ENCODE results near the gene GBA2. TPM values are rescaled to one million over a fixed set of nuclear protein-coding genes. Genes with fewer than 3 reads are reported as not detected.

Gene GBA2
- total and polyA plus RNA-seq, 9 donors: 27.8 to 73.2 (median 44.5) TPM

DNA sequence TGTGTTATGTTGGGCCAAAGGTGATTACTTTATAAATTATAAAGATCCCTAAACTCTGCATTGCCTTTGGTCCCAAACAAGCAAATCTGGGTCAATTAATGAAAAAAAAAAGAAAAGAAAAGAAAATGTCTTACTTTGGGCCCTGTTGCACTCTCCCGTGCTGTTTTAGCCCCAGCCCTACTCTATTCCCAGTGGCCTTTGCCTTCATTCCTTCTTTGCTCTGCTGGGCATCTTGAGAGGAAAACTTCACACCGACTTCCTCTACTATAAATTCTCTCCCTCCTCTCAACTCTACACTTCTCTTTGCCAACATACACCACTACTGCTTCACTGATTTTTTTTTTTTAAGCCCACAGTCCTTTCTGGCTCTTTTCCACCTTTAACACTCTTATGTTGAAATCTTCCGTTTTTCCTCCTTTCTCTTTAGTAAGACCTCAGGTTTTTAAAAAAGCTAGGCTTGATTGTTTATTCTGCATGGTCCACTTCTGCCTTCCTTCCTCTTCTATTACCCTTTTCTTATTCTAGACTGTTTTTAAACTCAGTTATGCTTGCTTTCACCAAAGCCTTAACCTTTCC, 9.5 kb upstream of the GBA2 start:
- 30 to 39% (median 33%) methylated on average over 3 of the region's 3 CpGs for WGBS, 3 donors
- TF ChIP-seq EP300 (IDR thresholded peaks at IDR 0.05) (no peak), POLR2A (IDR thresholded peaks at IDR 0.05) (no peak)
- TF ChIP-seq, protein P1, sequence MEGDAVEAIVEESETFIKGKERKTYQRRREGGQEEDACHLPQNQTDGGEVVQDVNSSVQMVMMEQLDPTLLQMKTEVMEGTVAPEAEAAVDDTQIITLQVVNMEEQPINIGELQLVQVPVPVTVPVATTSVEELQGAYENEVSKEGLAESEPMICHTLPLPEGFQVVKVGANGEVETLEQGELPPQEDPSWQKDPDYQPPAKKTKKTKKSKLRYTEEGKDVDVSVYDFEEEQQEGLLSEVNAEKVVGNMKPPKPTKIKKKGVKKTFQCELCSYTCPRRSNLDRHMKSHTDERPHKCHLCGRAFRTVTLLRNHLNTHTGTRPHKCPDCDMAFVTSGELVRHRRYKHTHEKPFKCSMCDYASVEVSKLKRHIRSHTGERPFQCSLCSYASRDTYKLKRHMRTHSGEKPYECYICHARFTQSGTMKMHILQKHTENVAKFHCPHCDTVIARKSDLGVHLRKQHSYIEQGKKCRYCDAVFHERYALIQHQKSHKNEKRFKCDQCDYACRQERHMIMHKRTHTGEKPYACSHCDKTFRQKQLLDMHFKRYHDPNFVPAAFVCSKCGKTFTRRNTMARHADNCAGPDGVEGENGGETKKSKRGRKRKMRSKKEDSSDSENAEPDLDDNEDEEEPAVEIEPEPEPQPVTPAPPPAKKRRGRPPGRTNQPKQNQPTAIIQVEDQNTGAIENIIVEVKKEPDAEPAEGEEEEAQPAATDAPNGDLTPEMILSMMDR (IDR thresholded peaks at IDR 0.05): no peak

DNA sequence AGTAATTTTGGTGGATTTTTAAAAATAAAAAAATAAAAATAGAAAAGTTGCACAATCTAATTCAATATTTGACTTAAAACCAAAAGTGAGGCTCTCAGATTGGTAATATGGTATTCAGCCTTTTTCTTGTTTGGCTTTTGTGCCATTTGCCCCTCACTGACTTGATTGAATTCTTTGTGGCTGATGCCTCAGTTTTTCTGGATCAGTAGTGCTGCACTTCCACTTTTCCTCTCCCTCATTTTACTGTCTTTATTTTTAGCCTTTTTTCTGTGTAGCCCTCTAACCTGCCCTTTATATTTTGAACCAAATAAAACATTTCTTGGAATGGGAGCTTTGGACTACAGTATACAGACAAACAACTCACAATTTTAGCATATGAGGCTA, 8.9 kb upstream of the GBA2 start:
- Histone ChIP-seq H3K27ac (peak overlapping the region in 1 of 2 donors; percentile 66), H3K27me3 (no peaks in the 10 kb centered on the region), H3K4me1 (ENCODE audit: insufficient read depth) (peaks cover 7% of the 10 kb centered on the region), H3K9me3 (no peaks in the 10 kb centered on the region), H3K4me3 (no peak overlapping the region), H3K36me3 (no peaks in the 10 kb centered on the region)
- TF ChIP-seq, protein P1 (IDR thresholded peaks at IDR 0.05): no peak
- TF ChIP-seq POLR2A (IDR thresholded peaks at IDR 0.05): no peak
- TF ChIP-seq EP300 (IDR thresholded peaks at IDR 0.05): no peak
- no peak for DNase-seq
- intact Hi-C loops (cut with DNase I): loop anchor here in 1 of 4 donors (10.0 kb wide), 1 partner anchor 1707 kb away; the partner anchor contains the start of gene ZBTB5

More for the DNA sequence above, 9.5 kb upstream of the GBA2 start:
- H3K27me3 ChIP-seq: no peaks in the 10 kb centered on the region
- H3K4me1 ChIP-seq (ENCODE audit: insufficient read depth): peaks cover 7% of the 10 kb centered on the region
- no peak for DNase-seq
- intact Hi-C loops (cut with DNase I): loop anchor here in 1 of 4 donors (10.0 kb wide), 1 partner anchor 1706 kb away; the partner anchor contains the start of gene ZBTB5
- H3K36me3 ChIP-seq: no peaks in the 10 kb centered on the region
- no peaks in the 10 kb centered on the region for H3K9me3 ChIP-seq
- no peak overlapping the region for H3K4me3 ChIP-seq
- peak overlapping the region in 1 of 2 donors; percentile 66 for H3K27ac ChIP-seq

DNA sequence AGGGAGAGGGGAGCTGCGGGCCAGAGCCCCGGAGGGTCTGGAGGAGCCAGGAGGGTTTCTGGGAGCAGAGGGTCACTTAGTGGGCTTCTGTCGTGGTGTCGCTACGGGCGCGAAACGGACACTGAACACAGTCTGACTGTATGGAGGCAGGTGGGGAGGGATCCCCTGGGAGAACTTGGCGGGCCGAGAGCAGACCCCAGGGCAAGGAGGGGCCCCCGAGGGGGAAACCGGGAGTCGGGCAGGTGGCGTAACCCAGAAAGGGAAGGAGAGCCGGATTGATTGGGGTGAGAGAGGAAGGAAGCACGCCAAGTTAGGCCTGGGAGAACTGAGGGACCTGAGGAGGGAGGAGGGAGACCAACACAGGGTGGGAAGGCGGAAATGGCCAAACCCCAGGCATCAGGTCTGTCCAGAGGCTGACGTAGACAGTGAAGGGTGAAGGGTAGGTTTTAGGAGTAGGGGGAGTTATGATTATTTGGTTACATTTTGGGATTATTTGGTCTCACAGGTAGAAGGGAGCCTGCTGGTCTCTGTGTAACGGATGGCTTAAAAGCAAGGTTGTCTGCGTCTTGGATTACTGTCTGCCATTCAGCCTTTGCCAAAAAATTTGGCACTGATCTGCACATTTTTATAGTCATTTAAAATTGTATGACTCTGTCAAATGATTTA, 8.3 kb upstream of the GBA2 start:
- H3K4me3 ChIP-seq: peak overlapping the region; percentile 65
- peak in 4 of 5 donors; percentile 52 to 68 (median 63) for DNase-seq
- no peaks in the 10 kb centered on the region for H3K36me3 ChIP-seq
- intact Hi-C loops (cut with DNase I): loop anchor here in 1 of 4 donors (10.0 kb wide), 1 partner anchor 1707 kb away; the partner anchor contains the start of gene ZBTB5
- peak overlapping the region; percentile 66 to 91 for H3K27ac ChIP-seq
- TF ChIP-seq EP300 (IDR thresholded peaks at IDR 0.05) (no peak), POLR2A (IDR thresholded peaks at IDR 0.05) (no peak)
- TF ChIP-seq, protein P1 (IDR thresholded peaks at IDR 0.05): no peak
- peaks cover 7% of the 10 kb centered on the region for H3K4me1 ChIP-seq (ENCODE audit: insufficient read depth)
- no peaks in the 10 kb centered on the region for H3K9me3 ChIP-seq
- WGBS, 3 donors: 3 to 5% (median 4%) methylated on average over 20 of the region's 20 CpGs
- no peaks in the 10 kb centered on the region for H3K27me3 ChIP-seq

DNA sequence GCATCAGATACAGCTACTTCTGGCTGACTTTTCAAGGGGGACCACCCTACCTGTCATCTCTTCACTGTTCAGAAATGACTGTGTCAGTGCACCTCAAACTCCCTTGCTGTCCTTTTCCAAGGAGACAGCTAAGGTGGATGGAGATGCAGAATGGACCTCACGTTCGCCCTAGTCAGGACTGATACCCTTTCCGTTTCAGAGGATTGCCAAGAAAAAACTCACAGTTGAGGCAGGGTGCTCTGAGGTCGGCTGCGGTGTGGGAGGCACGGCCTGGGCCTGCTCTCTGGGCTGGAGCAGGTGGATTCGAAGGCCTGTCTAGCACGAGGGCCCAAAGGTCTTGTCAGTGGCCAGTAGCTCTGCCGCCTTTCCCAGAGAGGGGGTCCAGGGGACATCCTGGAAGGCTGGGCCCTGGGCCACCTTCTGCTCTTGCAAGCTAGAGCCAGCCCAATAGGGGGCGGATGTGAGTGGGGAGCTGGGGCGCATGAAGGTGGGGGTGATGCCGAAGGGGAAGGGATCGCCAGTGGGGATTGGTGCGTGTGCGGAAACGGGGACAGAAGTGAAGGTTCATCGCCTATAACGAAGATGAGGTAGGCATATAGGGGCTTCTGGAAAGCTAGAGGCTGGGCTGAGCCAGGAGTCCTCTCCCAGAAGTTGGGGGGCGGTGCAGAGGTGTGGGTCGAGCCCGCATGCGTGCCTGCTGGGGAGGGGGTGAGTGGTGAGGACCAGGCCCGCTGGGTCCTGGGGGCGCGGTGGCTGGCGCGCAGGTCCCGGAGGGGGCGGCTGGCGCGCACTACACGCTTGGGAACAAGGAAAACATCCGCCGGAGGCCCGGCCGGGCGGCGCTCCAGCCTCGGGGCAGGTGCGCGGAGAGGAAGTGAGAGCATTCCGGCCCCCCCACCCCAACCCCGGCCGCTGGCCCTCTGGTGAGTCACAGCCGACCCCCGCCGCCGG, 7.5 kb upstream of the GBA2 start:
- Histone ChIP-seq H3K4me1 (ENCODE audit: insufficient read depth) (peaks cover 7% of the 10 kb centered on the region), H3K27me3 (no peaks in the 10 kb centered on the region), H3K4me3 (peak overlapping the region; percentile 65), H3K27ac (peak overlapping the region; percentile 66 to 91), H3K9me3 (no peaks in the 10 kb centered on the region), H3K36me3 (no peaks in the 10 kb centered on the region)
- TF ChIP-seq, protein P1 (IDR thresholded peaks at IDR 0.05): peak; percentile 8 to 32 (median 31)
- TF ChIP-seq EP300 (IDR thresholded peaks at IDR 0.05): no peak
- peak; percentile 73 to 81 (median 75) for DNase-seq
- 10 to 12% (median 12%) methylated on average over 46 to 48 of the region's 48 CpGs for WGBS, 3 donors
- intact Hi-C loops (cut with DNase I): loop anchor here in 1 of 4 donors (10.0 kb wide), 1 partner anchor 1708 kb away; the partner anchor contains the start of gene ZBTB5
